HG02884 (cell line): Measurements from ENCODE around the gene AZIN2.
"Not testable (repeated sequence)": the region's sequence is repeated elsewhere in the genome, so short reads cannot be mapped to it uniquely, and the experiment has no call there.

Experiments
- ATAC-seq: cut with Tn5 transposase; IDR thresholded peaks from one replicate; pipeline ENCODE4 v1.9.1; 2021; ENCODE audit warnings: mild to moderate bottlenecking, moderate library complexity; ENCODE audit not compliant: unreplicated experiment

AZIN2 gene

DNA sequence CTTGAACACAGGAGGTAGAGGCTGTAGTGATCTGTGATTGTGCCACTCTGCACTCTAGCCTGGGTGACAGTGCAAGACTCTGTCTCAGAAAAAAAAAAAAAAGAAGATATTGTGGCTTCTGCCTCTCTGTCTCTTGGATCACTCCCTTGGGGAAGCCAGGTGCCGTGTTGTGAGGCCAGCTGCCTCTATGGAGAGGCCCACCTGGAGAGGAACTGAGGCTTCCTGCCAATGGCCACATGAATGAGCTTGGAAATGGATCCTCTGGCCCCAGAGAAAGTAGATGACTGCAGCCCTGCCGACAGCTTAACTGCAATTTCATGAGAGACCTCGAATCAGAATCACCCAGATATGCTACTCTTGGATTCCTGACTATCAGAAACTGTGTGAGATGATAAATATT is 24.5 kb upstream of the AZIN2 start:
- no peak for ATAC-seq

DNA sequence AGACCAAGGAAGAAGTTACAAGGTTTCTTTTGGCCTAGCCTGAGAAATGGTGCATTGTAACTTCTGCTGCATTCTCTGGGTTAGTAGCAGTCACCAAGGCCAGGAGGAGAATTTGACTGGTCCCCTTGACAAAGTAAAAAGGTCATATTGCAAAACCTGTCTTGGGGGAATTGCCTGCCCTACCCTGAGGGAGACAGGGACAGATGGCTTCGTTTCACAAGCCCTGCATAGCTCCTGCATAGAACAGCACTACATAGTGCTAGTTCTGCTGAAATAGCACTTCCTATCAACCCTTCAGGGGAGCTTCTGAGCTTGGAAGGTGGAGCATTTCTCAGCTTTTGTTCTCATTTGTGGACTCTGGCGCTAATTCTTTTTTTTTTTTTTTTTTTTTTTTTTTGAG is 23.9 kb upstream of the AZIN2 start:
- ATAC-seq: no peak

DNA sequence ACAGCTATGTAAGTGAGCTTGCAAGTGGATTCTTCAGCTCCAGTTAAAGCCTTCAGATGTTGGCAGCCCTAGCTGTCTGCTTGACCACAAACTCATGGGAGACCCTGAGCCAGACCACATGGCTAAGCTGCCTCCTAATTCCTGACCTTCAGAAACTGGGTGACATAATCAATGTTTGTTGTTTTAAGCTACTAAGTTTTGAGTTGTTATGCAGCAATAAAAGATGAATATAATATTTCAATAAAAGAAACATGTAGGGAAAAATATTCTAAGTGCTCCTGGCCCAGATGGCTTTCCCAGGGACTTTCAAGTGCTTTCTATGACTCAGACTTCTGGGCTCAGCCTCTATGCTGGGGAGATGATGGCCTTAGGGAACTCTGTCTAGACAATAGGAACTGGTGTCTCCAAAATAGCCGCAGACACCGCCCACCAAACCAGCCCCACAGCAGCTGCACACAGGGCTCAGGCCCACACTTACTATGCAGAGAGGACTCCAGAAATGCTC is 20.3 kb upstream of the AZIN2 start:
- ATAC-seq: no peak

DNA sequence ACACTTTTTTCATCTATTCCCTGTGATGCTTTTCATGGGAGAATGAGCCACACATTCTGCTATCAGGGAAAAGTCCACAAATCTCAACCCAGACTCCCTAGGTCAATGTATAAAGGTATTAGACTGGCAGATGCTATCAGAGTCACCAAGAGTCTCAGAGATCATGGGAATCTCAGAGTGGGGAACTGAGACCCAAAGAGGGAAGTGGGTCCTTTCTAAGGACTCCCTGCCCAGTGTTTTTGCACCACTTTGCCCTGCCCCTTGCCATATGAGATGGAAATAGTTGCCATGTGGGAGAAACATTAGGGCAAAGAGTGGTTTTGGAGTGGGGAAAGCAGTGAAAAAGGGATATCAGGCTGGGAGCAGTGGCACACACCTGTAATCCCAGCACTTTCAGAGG is 19.1 kb upstream of the AZIN2 start:
- ATAC-seq: no peak

DNA sequence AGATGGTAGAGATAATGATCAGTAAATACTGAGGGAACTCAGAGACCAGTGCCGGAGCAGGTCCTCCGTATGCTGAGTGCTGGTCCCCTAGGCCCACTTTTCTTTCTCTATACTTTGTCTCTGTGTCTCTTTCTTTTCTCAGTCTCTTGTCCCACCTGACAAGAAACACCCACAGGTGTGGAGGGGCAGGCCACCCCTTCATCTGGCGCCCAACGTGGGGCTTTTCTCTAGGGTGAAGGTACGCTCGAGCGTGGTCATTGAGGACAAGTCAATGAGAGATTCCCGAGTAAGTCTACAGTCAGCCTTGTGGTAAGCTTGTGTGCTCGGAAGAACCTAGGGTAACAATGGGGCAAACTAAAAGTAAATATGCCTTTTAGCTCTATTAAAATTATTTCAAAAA is 16.7 kb upstream of the AZIN2 start:
- ATAC-seq: not testable (repeated sequence)

DNA sequence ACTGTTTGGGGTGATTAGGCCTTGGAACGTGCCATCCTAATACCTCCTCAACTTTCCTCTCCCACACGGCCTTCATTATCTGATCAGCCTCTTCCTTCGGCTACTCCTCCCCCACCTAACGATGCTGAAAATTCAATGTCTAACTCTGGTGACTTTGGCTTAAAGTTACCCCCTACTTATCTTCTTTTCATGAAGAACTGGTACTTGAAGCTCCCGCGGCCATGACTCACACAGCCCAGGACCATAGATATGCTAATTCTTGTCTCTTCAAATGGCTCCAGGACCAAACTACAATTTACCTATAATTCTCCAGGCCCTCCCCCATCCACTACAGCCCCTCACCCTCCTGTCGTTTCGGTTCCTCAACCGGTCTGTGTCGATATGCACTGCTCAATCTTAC is 15.7 kb upstream of the AZIN2 start:
- ATAC-seq: no peak

DNA sequence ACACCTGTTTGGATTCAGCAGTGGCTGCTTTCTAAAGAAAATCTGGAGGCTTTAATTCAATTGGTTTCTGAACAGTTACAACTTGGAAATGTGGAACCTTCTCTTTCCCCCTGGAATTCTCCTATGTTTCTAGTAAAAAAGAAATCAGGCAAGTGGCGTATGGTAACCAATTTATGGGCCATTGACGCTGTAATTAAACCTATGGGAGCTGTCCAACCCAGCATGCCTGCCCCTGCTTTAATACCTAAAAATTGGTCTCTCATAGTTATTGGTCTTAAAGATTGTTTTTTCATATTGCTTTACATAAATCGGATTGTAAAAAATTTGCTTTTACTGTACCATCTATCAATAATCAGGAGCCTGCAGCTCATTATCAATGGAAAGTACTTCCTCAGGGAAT is 14.5 kb upstream of the AZIN2 start:
- ATAC-seq: not testable (repeated sequence)

DNA sequence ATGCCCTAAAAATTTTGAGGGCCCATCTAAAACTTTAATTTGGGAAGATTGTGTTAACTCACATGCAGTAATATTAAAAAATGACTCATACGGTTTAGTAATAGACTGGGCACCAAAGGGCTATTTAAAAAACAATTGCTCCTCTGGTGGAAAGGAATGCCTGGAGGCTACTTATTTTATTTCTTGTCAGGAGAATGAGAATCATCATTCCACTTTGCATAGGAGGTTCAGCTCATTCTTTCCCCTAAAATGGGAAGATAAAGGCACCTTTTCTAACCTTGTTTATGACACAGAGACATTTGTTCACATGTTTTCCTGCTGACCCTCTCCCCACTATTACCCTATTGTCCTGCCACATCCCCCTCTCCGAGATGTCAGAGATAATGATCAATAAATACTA is 12.8 kb upstream of the AZIN2 start:
- not testable (repeated sequence) for ATAC-seq

DNA sequence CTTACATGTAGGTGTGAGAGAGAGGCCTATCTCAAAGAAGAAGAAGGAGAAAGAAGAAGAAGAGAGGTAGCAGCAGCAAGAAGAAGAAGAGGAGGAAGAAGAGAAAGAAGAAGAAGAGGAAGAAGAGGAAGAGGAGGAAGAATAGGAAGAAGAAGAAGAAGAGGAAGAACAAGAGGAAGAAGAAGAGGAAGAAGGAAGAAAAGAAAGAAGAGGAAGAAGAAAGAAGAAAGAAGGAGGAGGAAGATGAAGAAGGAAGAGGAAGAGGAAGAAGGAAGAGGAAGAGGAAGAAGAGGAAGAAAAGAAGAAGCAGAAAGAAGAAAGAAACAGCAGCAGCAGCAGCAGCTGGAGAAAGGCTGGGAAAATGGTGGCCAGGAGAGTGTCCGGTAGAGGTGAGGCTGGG is 10.3 kb upstream of the AZIN2 start:
- no peak for ATAC-seq

DNA sequence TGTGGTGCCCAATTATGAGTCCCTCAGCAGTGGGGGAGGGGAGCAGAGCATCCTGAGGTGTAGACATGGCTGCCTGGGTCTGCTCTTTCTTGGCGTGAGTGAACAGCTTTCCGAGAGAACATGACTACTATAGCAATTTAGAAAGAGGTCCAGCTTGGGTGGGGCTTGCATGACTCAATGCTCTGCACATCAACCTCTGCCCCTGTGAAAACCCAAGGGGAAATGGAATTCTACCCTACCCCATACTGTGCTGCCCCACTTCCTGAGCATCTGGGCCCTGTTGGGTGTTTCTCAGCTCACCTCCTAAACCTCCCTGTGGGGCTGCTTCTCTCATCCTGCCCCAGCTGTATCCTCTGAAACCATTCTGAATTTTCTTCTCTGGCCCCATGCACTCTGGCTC is 8.2 kb upstream of the AZIN2 start:
- ATAC-seq: no peak

DNA sequence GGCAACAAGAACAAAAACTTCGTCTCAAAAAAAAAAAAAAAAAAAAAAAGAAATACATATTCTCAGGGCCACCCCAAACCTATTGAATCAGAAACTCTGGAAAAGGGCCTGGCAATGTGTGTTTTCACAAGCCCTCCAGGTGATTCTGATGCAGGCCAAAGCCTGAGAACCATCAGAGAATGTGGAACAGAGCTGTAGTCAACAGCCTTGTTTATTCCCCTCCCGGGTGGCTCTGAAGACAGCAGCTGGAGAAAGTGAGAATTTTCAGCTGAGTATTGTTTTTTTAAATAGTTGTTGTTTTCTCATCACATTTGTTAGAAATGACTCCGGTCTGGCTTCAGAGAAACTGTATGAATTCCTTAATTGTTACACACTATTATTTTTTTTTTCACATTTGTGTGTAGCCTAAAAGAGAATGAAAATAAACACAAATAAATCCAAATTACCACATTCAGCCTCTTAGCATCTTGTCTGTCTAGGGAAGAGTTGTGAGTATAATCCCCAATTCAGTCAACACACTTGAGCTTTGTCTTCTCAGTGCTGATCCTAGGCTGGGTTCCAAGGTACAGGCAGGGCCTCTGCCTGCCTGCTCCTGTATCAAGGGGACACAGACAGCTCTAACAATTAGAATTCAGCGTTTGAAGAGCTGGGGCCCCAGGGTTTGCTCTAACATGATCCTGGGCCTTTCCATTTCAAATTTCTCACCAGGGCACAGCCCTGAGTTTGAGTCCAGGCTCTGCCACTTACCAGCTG is 6.6 kb upstream of the AZIN2 start:
- ATAC-seq: no peak

DNA sequence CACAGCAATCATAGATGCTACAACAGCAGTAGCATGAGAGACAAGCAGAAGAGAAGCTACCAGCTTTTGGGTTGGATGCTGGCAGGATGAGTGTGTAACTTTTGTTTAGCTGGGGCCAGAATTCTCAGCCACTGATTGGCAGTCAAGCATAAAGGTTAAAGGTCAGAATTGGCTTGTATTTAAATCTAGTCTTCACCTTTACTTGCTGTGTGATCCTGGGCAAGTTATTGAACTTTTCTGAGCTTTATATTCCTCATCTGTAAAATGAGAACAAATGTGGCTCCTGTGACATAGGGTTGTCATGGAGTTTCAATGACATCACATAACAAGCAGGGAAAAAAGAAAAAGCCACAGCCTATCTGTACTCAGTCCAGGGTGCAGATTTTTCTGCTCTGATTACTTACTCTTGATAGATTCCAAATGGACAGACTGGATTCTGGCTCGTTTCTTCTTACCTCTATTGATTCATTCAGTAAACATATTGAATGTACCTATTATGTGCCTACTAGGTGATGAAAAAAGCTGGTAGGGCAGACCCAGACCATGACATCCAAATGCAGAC is 2.8 kb upstream of the AZIN2 start:
- ATAC-seq: no peak

DNA sequence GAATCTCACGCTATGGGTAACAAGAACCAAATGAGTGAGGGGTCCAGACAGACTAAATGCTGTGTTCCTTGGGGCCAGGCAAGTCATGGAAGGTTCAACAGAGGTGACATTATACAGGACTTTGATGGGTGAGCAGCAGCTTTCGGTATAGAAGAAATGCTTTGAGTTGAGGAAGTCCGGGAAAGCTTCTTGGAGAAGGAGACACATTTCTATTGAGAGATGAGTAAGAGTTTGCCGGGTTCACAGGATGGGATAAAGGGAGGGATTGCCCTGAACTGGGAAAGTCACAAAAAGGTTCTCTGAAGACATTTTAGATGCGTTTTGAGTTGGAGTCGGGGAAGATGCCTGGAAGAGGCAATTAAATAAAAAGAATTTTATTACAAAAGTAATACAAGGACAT is 580 bp upstream of the AZIN2 start:
- no peak for ATAC-seq

DNA sequence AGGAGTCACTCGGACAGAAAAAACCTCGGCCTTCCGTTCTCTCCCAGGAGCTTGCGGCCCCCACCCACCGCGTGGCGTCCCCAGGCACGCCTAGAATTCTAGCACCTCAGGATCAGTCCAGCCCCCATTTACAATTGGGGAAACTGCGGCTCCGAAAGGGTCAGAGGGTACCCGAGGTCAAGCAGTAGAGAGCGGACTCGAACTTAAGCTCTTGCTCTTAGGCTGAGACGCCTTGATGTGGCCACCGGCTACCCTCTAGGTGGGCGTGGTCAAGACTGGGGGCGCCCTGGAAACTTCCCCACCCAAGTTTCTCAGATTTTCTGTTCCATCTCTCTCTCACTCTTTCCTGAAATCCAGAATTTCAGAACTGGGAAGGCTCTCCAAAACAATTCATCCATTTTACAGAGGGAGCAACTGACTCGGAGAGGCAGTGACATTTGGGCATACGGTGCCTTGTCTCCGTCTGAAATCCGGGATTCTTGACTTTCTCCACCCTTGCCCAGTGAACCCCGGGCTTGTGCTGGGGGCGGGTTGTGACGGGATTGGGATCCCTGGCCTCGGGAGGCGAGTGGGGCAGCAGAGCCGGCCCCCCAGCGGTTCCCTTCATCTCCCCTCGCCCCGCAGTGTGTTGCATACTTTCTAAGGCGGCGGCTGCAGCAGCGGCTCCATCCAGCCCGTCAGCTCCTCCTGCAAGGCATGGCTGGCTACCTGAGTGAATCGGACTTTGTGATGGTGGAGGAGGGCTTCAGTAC is 777 bp downstream of the AZIN2 start:
- ATAC-seq: no peak

DNA sequence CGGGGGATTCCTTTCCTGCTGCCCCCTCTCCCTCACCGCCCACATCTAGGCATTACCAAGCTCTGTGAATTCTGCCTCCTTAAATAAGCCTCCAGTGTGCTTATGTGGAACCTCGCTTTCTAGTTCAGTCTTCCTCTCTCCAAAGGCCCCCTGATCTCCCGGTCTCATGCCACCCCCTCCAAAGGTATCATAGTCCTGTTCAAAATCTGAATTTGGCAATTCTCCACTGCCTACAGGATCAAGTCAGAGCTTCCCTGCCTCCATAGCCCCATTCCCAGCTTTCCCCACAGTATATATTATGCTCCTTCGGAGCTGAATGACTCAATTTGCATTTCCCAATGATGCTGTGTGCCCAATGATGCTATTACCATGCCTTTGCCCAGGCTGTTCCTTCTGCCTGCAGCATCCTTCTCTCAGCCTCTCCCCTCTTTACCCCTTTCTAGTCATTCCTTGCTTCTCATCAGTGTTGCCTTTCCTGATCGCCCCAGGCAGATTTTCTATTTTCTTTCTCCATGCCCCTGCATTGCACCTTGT is 1.7 kb downstream of the AZIN2 start:
- ATAC-seq: no peak

DNA sequence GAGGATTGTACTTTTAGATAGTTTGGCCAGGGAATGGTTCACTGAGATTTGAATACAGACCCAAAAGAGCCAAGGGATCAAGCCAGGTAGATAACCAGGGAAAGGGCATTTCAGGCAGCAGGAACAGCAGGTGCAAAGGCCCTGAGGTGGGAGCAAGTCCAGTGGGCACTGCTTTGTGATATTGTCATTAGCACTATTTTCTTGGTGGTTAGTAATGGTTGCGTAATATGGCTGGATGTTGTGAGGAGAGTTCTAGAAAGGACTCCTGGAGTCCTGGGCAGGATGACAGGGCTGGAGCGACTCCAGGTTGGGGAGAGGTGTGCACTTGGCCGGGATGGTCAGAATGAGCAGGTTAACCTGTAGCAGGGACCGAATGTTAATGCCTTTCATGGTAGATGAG is 4.4 kb downstream of the AZIN2 start:
- no peak for ATAC-seq

DNA sequence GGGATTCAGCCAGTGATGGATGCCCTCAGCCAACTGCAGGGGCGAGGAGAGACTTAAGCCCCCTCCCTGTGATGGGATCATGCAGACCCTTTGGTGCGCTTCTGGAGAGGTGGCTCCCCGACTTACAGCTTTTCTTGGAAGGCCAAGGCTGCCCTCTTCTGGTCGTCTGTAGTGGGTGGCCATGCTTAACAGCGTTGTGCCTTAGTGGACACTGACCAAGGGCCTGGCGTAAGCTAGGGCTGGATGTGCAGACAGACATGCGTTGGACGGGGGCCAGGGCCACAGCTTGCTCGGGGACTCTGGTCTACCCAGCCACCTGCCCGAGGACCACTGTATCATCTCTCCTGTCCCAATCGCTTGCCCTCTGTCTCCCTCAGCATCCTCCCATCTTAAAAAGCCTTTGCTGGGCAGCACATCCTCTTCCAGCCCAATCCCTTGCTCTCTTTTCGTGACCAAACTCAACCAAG is 5.5 kb downstream of the AZIN2 start:
- no peak for ATAC-seq

DNA sequence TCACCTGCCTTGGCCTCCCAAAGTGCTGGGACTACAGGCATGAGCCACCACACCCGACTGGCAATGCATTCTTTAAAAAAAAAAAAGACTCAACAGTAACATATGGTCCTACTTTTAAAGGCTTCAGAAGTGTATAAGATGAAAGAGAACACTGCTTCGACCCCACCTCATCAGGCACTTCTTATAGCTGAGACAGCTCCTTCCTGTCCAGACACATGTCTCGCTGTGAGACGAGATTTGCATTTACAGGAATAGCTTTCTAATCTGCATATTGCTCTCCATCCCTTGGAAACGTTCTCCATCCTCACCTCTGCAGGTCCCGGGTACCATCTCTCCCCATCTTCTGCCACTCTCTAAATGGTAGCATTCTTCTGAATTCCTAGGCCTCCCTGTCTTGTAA is 6.7 kb downstream of the AZIN2 start:
- ATAC-seq: no peak

DNA sequence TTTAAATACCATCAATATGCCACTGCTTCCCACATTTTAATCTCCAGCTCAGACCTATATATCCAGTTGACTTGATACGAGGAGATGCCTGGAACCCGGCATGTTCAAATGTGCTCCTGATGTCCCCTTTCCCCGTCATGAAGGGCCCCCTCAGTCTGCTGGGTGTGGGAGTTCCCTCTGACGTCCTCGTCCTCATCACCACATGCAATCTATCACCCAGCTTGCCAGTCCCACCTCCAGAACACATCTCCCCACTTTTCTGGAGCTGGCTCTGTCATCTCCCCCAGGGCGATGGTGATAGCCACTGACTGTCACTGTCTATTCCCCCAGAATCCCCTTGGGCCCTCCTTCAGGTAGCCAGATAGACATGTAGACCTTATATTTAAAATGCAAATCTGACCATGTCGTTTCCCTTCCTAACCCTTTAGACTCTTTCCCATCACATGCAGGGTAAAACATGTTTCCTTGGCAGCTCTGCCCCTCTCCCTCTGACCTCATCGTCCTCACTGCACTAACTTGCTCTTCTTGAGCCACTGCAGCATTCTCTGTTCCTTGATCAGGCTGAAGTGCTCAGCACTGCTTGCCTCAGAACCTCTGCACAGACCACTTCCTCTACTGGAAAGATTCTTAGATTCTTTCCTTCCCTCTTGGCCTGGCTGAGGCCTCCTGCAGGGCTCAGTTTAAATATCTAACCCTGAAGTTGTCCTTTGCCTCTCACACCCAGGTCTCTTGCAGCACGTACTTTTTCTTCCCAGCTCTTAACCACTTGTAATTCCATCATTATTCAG is 7.4 kb downstream of the AZIN2 start:
- no peak for ATAC-seq

DNA sequence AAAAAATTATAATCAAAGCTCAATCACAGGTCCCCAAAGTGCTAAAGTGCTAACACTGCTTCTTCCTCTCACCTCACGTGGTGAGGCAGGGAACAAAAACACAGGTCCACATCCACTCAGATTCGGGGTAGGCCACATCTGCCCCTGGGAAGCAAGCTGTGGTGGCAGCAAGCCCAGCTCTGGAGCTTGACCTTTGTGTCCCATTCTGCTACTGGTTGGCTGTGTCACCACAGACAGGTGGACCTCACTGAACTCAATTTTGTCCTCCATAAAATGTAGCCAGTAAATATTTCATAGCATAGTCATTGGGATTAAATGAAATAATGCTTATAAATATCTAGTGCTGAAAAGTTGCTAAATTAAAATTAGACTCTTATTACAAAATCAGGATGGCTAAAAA is 8.5 kb downstream of the AZIN2 start:
- ATAC-seq: no peak

DNA sequence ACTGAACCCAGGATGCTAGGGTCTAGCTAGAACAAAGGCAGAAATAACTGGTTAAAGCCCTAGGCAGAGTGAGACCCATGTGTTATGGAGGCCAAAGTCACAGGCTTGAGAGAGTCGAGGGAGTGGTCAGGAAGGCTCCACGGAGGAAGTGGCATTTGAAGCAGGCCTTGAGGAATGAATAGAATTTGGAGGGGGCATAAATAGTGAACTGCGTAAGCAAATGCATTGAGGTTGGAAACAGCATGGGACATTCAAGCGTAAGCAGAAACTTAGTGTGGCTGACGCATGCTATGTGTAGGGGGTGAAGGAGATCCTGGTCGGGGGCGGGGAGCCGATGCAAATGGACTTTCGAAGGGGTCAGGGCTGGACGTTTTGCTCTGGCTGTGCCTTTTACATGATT is 11.5 kb downstream of the AZIN2 start:
- ATAC-seq: no peak
